Activated gamma-delta T cell (primary cell): ENCODE measurements around the gene H1-8.

Source experiments
- DNase-seq: peaks from one replicate; lab custom pipeline; 2025; lab: John Stamatoyannopoulos, UW

Gene H1-8

DNA sequence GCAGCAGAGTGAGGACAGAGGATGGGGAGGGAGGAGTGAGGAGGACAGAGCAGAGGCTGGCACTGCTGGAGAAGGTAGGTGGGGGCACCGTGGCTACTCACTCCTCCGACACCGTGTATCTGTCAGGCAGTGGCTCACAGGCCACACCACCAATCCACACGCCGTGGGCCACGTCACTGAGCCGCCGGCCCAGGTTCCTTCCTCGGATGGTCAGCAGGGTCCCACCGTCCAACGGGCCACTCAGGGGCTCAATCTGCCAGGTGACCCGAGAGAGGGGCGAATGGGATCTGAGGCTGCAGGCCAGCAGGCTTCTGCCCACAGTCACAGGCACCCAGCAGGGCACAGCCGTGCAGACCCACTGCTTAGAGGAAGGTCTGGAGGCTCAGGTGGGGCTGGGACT lies 30.5 kb downstream of the H1-8 start:
- no peak for DNase-seq

GRCh38 chr3:129574206-129574605 lies 31.2 kb downstream of the H1-8 start:
- no peak for DNase-seq

GRCh38 chr3:129575233-129575996 lies 32.4 kb downstream of the H1-8 start:
- DNase-seq = no peak

DNA sequence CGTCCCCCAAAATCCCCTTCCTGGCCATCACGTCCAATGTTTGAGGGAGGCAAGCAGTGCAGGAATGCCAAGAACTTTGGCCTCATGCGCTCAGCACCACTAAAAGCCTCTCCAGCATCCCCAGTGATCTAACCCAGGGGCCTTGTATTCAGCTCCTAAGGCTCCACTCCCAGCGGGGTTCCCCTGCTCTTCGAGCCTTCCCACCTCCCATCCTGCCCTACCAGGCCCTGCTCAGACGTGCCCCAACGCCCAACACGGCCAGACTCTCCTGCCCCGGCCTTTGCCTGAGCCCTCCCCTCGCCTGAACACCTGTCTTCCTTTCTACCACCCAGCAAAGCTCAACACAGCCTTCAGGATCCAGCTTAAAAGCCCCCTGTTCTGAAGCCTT lies 33.0 kb downstream of the H1-8 start:
- DNase-seq = no peak

DNA sequence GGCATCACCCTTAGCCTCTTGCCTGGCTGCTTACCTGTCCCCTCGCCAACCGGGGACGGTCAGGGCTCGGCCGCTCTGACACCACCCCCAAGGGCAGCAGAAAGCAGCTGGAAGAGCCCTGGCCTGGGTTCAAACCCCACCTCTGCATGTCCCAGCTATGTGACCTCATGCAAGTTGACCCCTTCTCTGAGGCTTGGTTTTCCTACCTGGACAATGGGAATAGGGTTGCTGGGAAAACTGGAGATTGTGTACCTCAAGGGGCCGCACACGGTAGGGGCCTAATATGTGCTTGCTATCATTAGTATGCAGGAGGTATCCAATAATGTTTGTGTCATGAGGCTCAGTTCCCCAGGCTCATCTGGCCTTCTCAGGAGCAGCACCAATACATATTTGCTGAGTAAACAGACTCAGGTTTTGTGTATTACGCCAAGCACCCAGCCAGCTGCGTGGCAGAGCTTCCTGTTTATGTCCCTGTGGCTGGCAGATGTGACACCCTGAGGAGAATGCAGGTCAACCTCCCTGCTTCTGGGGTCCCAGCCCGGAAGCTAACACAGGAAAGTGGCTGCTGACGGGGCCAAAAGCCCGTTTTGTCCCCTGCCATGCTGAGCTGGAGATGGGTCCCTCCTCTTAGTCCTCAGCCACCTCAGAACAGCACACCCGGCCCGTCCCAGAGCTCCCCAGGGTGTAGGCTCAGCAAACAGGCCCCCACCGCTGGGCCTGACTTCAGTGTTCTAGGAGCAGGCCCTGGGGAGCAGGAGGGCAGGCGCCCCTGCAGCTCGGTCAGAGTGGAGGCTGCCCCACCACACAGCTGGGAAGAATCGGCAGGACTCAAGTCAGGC lies 33.8 kb downstream of the H1-8 start:
- peak; percentile 33 for DNase-seq

GRCh38 chr3:129577366-129577765 lies 34.4 kb downstream of the H1-8 start:
- DNase-seq = no peak

DNA sequence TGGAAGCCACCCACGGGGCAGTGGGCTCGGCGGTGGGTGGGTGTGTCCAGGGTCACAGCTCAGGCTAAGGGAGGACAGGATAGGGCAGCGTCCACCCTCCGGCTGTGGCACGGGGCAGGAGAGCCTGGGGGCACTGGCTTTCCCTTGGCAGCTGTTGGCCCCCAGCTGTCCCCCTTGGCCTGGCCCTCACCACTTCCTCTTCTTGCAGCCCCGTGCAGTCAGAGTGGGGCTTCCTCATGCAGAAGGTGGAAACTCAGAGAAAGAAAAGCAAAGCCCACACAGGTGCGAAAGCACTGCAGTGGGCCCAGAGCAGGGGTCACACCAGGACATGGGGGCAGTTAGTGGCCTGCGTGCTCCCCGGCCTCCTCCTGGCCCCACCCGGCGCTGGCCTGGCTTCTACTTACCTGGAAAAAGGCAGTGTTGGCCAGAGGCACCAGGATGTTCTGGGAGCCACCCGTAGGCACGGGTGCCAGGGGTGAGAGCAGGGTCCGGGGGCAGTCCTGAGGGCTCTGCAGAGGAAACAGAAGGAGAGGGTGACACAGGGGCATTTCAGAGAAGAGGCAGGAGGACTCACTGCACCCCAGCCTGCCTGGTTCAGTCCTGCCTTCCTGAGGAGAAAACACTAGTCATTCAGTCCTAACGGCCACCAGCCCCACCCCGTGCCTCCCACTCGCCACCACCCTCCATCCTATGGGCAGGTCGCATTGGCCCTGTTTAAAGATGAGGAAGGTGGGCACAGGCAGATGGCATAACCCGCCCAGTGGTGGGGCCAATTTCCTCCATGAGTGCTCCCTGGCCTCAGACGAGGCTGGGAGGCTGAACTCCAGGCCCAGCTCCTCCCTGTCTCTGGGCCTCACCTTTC lies 35.2 kb downstream of the H1-8 start:
- no peak for DNase-seq

DNA sequence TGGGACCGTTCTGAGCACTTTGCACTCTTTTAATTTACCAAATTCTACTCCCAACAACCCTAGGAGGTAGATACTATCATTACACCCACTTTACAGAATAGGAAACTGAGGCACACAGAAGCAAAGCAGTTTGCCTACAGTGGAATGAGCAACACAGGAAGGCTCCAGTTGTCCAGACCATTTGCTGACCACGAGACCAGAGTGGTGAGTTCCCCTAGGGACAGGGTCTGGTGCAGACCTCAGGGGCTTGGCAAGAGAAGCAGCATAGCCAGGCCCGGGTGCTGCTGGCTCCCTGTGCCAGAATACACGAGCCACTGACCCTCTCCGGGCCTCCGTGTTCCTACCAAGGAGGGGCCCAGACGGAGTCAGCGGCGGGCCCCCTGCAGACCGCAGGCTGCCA lies 37.0 kb downstream of the H1-8 start:
- DNase-seq = no peak

- DNase-seq = no peak
Observed at GRCh38 chr3:129581623-129582022, 38.6 kb downstream of the H1-8 start.

DNA sequence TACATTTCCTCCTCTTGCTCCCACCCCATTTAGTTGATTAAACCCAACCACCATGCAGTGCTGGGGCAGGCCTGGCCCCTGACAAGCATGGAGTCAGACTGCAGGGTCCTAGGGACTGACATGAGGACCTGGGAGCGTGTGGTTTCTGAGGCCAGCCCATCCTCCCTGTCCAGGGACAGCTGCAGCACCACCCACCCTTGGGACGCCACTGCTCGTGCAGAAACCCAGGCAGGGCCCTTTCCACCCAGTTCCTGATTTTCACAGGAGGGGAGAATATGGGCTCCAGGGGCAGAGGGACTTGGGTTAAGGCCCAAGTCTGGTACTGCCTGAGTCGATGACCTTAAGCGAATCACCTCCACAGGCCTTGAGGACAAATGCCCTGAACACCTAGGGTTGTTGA lies 39.8 kb downstream of the H1-8 start:
- no peak for DNase-seq

DNA sequence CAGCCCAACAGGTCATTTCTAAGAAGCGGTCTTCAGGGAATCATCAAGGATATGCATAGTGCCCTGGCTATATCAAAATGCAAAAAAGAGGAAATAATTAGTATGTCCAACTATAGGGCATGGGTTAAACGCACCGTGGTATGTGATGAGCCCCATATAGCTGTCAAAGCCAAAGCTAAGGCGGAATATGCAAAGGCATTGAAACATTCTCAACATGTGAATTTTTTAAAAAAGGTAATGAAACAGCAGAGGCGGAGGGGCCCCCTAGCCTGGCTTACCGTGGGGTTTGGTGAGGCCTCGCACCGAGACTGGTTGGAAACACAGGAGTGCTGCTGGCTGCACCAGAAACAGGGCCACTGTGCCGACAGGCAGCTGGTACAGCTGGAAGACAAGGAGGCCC lies 40.3 kb downstream of the H1-8 start:
- DNase-seq = no peak

DNA sequence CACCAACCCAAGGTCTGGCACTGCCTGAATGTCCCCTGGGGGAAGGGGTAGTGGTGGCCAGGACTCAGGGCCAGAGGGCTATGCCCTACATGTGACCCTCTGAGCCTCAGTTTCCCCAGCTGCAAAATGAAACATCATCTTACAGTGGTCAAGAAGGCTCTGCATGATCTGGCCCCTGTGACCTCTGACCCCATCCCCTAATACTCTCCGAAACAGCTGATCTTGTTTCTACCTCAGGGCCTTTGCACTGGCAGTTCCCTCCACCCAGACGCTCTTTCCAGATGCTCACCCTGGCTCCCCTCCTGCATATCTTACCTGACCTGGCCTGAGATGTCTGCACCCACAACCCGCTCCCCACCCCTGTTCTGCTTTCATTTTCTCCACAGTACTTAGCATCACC lies 41.7 kb downstream of the H1-8 start:
- DNase-seq = no peak

DNA sequence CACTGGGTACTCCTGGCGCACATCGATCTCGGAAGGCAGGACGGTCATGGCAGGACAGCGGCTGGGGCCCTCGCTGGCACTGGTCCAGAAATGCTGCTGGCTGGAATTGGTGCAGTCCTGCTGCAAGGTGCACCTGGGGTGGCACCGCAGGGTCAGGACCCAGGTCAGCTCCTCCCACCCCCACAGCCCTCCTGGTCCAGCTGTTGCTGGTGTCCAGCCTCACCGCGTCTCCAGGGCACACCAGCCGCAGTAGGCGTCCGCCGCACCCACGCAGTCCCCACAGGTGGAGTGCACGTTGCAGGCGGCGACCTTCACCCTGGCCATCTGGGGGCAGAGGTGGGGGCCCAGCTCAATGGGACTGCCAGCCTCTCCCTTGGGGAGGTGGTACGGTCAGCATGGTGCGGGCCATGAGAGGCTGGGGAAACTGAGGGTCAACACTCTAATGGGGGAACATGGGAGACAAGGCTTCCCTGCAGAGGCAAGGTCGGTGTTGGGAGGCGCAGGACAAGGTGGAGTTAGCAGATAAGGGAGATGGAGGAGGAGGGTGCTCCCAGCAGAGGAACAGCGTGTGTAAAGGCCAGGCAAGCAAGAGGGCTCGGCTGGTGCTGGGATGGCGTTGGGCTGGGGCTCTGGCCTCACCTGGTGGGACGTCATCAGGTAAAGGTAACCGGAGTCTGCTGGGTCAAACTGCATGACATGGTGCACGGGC lies 43.1 kb downstream of the H1-8 start:
- no peak for DNase-seq

- DNase-seq = no peak
Observed at GRCh38 chr3:129586746-129587430, 43.9 kb downstream of the H1-8 start.

- DNase-seq = no peak
Observed at GRCh38 chr3:129587566-129588210, 44.7 kb downstream of the H1-8 start.

- no peak for DNase-seq
Observed at GRCh38 chr3:129590215-129590614, 47.2 kb downstream of the H1-8 start.

- no peak for DNase-seq
Observed at GRCh38 chr3:129591932-129592331, 49.0 kb downstream of the H1-8 start.

GRCh38 chr3:129592381-129593131 lies 49.6 kb downstream of the H1-8 start:
- DNase-seq = no peak

DNA sequence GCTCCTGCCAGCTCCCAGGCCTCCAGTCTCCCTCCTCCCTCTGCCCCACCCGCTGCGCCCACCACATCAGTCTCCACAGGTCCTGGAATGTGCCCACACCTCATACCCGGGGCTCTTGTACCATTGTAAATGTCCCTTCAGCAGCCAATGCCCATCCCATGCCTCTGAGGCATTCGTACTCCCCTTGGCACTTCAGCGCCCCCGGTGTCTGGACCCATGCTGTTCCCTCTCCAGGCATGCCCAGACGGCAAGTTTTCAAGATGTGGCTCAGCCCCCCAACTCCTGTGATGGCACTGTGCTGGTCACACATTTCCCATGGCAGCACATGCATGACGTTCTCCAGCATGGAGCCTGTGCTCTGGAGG lies 50.2 kb downstream of the H1-8 start:
- no peak for DNase-seq
